Activated CD4-positive, alpha-beta T cell treated with anti-CD3 and anti-CD28 coated beads for 24 hours (primary cell): ENCODE data around the gene HOXC11.

ENCODE experiments used
- DNase-seq, 2 donors: peaks; one replicate each; pipeline ENCODE4 v3.0.0-alpha.2; 2020; ENCODE audit warnings: low read depth in 2 of 2

HOXC11 gene

GRCh38 chr12:53956914-53957536 lies 15.9 kb upstream of the HOXC11 start:
- DNase-seq: no peak

GRCh38 chr12:53958128-53958527 lies 14.8 kb upstream of the HOXC11 start:
- no peak for DNase-seq

DNA sequence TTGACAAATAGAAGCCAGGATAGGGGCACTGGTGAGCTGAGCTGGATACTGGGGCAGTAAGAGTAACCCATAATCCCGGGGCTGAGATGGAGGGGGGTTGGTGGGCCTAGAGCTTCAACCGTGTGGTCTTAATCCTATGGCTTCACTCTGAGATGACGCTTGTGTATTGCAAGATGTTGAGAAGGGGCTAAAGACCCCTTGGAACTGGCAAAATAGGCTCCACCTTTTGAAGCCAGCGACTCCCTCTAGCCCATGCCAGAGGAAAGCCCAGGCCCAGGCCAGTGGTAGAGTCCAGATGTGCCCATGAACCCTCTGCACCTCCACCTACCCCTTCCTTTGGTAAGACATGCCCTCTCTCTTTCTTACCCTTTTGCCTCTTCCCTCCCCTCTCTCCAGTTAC lies 13.6 kb upstream of the HOXC11 start:
- DNase-seq: no peak

- no peak for DNase-seq
These were observed 12.5 kb upstream of the HOXC11 start for GRCh38 chr12:53960187-53961024.

DNA sequence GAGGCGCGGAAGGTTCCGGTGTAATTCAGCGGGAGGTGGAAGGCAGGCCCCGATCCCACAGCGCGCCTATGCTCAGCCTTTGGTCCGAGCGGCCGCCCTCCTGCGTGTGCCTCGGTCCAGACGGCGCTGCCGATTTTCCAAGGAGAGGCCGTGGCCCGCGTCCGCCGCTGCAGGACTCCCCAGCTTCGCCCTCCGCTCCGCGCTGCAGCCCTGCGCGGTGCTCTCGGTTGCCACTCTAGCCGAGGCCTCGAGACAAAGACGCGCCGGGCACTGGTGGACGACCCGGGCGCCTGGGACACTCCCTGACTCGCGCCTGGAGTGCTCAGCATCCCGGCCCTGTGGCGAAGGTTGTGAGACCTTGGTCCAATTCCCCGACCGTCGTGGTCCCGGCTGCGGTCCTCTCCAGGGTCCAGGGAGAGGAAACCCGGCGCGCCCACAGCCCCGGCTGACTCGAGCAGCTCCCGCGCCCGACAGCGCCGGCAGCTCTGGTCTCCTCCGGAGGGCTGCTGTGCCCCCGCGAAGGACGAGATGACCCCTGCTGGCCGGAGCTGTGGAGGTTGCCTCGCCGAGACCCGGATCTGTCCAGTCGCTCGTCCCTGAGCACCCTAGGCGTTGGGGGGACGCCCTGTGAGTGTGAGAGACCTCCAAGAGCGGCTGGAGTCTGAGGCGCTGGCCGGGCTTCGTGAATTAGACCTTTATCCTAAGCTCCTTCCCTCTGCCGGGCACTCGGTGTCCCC lies 11.7 kb upstream of the HOXC11 start:
- DNase-seq: no peak

- no peak for DNase-seq
These were observed 9.9 kb upstream of the HOXC11 start for GRCh38 chr12:53963005-53963404.

DNA sequence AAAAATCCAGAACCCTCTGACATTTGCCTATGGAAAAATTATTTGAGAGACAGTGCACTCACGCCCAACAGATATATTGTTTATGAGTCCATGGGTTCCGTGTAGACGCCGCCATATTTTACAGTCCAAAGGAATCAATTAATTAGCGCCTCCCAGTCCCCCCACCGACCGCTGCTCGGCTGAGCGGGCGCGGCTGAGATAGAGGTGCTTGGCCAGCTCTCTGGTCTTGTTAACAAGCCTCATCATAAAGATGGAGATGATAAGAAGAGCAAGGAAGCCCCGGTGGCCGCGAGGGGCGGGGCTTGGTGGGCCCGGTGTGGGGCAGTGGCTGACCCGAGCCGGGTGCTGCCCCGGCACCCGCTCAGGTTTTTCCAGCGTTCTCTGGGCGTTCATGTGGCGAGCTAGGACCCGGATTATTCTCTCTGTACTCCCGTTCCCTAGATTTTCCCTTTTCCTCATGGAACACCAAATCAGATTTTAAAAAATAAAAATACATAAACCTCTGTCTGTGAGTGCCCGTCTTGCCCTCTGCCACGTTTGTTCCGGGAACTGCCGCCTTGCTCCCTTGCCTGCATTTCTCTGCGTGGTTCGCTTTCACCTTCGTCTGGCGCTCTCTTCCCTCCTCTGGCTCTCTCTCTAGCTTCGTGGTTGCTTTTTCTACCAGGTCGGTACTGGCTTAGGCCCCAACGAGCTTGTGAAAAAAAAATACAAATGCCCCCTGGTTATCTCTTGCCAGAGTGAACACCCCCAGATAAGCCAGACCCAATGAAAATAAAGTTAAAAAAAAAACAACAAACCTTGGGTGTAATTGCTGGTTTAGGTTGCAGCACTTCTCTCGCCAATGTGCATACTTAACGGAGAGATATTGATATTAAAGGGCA lies 9.3 kb upstream of the HOXC11 start:
- no peak for DNase-seq

DNA sequence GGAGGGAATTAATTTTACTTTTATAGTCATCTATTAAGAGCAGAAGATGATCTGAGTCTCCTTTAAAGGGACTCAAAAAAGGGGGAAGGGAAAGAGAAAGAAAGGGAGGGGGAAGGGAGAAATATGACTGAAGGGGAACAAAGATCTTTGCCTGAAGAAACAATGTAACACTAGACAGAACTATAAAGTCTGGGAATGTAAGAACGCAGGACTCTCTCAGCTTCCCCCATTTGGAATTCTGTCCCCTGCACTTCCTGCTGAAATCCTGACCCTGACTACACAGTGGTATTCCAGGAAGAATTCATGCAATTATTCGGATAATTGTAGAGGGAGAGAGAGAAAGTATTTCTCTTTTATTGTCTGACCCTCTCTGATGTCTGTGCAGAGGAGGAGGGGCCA lies 8.6 kb upstream of the HOXC11 start:
- no peak for DNase-seq

- DNase-seq: no peak
These were observed 7.4 kb upstream of the HOXC11 start for GRCh38 chr12:53965281-53966084.

DNA sequence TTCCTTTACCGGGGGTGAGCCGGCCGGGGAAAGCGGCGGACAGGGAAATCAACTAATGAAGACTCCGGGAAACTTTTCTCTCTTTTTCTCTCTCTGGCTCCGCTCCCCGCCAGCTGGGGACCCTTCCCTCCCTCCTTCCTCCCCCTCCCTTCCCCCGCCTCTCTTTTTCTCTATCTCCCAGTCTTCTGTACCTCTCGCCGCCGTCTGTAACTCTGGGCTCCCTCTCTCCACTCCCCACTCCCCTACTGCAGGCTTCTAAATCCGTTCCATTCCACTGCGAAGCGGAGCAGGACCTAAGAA lies 6.9 kb upstream of the HOXC11 start:
- DNase-seq: no peak

- no peak for DNase-seq
These were observed 6.4 kb upstream of the HOXC11 start for GRCh38 chr12:53966385-53967133.

- no peak for DNase-seq
These were observed 5.5 kb upstream of the HOXC11 start for GRCh38 chr12:53967421-53967925.

DNA sequence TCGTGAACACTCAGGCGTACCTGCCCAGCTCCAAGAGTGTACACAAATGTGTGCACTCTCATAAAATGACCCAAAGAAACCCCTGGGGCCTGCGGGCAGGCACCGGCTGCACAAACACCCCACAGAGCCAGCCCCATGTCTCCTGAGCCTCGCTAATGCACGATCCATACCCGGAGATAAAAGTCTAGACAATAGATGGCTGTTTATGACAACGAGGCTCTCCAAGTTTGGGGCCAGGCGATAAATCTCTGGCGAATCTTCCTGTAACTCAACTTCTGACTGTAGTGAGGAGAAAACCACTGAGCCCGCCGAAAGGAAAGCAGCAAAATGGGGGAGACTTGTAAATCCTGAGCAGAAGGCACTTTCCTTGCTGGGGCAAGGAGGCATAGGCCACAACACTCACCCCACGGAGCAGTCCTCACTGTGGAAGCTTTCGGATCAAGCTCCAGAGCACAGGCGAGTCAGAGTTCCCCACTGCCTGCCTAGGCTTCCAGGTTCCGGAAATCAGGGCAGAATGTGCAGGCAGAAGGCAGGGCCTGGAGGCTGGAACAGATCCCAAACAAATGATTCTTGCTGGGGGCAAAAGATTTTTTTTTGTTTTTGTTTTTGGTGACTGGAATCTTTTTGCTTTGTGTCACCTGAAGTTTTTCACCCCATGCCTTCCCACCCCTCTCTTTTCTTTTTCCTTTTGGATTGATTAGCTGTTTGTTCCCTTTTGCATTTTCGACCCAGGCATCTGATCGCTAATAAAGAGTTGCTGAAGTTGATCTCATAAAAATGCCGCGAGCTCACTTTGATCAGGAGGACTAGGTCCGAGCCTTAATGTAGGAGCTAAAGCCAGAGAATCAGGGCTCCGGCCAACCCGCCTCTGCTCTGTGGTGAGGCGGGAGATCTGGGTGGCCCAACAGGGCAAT lies 4.5 kb upstream of the HOXC11 start:
- DNase-seq: no peak

DNA sequence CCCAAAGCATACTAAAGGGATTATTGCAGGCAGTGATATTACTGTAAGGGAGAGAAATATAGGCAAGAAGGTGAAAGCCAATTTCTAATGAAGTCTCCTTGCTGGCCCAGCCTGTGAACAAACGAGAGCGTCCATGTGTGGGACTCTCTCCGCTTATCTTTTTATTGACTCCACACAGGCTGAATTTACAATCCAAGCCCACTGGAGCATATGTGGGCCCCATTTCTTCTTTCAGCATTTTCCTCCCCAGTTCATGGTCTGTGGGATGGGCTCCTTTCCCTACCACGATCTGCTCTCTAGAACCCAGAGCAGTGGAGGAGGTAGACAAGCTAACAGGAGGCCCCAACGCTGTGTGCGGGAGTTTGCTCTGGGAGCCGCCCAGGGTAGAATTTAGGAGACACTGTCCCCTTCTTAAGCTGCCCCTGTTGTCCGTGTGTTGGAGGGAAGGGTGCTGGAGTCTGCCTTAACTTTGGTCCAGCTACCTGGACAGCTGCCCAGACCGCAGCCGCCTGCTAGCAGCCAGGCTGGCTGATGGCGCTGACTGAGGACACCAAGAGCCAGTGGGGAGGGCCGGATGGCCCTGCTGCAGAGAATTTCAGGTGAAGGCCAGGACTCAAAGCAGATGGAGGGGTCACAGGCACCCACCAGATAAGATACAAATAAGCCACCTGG lies 3.2 kb upstream of the HOXC11 start:
- no peak for DNase-seq

GRCh38 chr12:53970451-53970850 lies 2.5 kb upstream of the HOXC11 start:
- DNase-seq: no peak

DNA sequence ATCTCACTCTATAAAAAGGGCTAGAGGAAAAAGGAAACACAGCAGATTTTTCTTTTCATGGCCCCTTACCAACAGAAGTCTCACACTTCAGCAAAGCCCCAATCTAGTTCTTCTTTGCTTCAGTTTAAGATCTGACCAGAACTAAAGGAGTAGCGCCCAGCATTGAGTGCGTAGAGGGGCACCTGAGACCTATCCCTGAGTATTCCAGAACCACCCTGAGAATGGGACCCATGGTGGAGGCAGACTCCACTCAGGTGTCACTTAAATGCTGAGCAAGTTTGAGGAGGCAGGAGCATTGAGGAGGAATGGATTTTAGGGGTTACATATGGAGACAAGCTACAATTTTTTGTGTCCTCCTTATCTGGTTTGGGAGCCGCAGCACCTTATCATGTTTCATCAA lies 1.8 kb upstream of the HOXC11 start:
- no peak for DNase-seq

DNA sequence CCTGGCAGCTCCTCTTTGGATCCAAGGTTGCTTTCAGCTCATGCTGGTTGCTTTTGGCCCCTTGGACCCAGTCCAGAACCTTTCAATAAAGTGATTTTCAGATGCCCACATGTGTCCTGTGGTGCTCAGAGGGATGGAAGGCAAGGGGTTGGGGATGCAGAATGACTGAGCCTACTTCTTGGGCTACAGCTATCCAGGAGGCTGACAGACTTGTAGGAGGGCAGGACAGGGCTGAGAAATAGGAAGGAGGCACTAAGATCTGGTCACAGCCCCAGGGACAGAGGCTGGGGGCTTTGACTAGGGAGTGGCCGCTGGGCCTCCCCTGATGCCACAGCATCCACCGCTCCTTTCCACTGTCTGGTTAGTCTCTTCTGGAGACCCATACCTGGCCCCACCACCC lies 1.2 kb upstream of the HOXC11 start:
- no peak for DNase-seq

DNA sequence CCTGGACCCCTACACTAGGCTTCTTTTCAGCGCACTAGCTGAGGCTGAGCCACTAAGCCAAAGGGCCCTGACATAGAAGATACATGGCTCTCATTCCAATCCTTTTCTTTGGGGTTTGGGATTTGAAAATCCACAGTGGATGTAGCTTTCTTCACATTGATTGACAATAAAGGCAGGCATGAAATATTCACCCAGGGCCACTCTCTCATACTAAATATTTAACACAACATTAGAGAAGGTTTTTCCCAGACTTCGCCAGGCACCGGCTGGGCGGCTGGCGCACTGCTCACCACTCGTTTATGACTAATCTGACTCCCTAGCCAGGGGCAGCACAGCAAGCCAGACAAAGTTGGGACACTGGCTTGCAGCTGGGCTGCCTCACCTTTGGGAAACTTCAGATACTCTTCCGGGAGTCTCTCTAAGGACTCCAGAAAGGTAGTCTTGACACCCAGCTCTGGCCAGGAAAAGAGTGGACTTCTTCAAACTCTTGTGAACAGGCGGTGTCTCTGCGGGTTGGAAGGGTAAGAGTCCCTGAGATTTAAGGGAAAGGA lies 699 bp upstream of the HOXC11 start:
- DNase-seq: no peak
